SK-N-SH (cell line): Measurements from ENCODE around the gene DLG2.

Experiments used
- EZH2phosphoT487 ChIP-seq: fragments of 200-600 bp; sonication (generic); IDR thresholded peaks from 2 replicates; pipeline ENCODE4 v1.6.1; 2017; ENCODE audit warnings: low read depth, mixed run types, mild to moderate bottlenecking, antibody characterized with exemption, moderate library complexity, borderline replicate concordance
- TAF1 ChIP-seq: IDR thresholded peaks from 2 replicates; pipeline ENCODE4 v1.6.1; 2012; ENCODE audit warnings: low read depth, mild to moderate bottlenecking, low read length, moderate library complexity, borderline replicate concordance

DNA sequence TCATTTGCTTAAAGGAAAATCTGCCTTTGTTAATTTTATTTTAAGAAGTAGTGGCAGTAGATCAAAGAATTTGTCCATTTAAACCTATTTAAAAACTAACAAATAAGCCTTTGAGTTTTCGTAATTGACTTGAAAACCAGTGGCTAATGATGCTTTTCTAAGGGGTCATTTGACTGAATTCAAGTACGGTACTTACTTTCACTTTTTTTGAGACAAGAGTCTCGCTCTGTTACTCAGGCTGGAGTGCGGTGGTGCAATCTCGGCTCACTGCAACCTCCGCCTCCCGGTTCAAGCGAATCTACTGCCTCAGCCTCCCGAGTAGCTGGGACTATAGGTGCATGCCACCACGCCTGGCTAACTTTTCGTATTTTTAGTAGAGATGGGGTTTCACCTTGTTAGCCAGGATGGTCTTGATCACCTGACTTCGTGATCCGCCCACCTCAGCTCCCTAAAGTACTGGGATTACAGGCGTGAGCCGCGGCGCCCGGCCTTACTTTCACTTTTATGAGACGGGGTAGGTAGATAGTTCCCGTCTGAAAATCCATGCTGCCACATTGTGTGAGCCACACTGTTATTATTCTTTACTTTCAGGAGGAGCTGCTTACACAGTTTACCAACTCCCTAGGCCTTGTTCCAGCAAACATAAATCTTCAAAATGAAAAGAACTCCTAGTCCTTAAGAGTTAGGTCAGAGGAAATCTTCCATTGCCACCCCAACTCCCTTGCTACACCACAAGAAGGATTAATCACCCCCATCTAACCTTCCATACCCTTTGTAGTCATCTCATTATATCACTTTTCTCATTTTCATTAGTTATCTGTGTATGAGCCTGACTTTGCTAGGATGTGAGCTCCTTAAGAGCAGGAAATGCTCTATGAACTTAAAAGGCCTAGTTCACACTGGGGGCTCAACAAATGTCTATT is 1414.4 kb downstream of the DLG2 start:
- TF ChIP-seq TAF1 (no peak), EZH2phosphoT487 (no peak)
